Fibroblast of lung (primary cell): ENCODE measurements around the gene MMRN2.

Experiments
- EZH2 ChIP-seq: IDR thresholded peaks from 2 replicates; pipeline ENCODE4 v1.5.1; 2012; ENCODE audit warnings: low read length, control low read depth, mild to moderate bottlenecking; ENCODE audit errors: missing control alignments
- TF ChIP-seq, protein P1 (sequence below), 2 donors: IDR thresholded peaks in 1 of 2; conservative IDR thresholded peaks in 1 of 2; 1 replicate in 1 of 2; 2 replicates in 1 of 2; pipeline ENCODE4 v1.5.1; 2011 to 2012; ENCODE audit warnings: low read length in 2 of 2, control low read depth in 1 of 2, inconsistent platforms in 1 of 2, low read depth in 1 of 2, mild to moderate bottlenecking in 1 of 2

DNA sequence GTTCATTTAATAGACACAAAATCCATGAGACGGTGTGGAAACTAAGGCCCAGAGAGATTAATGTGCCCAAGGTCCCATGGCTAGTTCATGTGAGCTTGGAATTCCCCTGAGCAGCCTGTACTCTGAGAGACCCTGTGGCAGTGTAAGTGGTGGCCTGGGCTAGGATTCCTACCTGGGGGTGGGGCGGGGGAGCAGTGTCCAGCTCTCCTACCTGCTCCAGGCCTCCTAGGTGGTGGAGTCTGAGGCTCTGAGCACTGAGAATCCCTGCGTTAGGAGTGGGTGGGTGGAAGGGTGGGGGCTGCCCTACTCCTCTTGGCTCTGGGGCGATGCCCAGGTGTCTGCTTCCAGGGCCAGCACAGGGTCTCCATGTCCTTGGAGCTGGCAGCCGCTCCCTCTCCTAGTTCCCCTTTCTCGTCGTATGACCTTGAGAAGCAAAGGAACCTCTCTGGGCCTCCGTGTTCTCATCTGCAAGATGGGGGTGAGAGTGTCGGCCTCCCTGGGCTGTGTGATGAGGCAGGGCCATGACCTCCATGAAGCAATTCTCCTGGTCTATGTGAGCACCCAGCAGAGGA is 3.5 kb upstream of the MMRN2 start:
- TF ChIP-seq, protein P1, sequence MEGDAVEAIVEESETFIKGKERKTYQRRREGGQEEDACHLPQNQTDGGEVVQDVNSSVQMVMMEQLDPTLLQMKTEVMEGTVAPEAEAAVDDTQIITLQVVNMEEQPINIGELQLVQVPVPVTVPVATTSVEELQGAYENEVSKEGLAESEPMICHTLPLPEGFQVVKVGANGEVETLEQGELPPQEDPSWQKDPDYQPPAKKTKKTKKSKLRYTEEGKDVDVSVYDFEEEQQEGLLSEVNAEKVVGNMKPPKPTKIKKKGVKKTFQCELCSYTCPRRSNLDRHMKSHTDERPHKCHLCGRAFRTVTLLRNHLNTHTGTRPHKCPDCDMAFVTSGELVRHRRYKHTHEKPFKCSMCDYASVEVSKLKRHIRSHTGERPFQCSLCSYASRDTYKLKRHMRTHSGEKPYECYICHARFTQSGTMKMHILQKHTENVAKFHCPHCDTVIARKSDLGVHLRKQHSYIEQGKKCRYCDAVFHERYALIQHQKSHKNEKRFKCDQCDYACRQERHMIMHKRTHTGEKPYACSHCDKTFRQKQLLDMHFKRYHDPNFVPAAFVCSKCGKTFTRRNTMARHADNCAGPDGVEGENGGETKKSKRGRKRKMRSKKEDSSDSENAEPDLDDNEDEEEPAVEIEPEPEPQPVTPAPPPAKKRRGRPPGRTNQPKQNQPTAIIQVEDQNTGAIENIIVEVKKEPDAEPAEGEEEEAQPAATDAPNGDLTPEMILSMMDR (conservative IDR thresholded peaks at IDR 0.05 in 1 of 2, IDR thresholded peaks at IDR 0.05 in 1 of 2; ENCODE audit: low read depth in 1 of 2, low read length in 2 of 2), result no peak
- no peak for TF ChIP-seq EZH2
